ENCODE results near the gene KLHDC8B.

Gene KLHDC8B

GRCh38 chr3:49157289-49157688 is 14.1 kb upstream of the KLHDC8B start:
- TF ChIP-seq CTCF (conservative IDR thresholded peaks at IDR 0.05; ENCODE audit: control insufficient read depth, insufficient read depth, low read depth, low read length) = no peak
- DNase-seq (ENCODE audit: low read depth) = no peak
- H3K4me3 ChIP-seq (ENCODE audit: control insufficient read depth, low read depth, low read length) = no peak overlapping the region

- peak; percentile 32 for TF ChIP-seq CTCF (conservative IDR thresholded peaks at IDR 0.05; ENCODE audit: control insufficient read depth, insufficient read depth, low read depth, low read length)
- no peak overlapping the region for H3K4me3 ChIP-seq (ENCODE audit: control insufficient read depth, low read depth, low read length)
- DNase-seq (ENCODE audit: low read depth) = peak; percentile 23
Observed at GRCh38 chr3:49158103-49158709, 13.2 kb upstream of the KLHDC8B start.

GRCh38 chr3:49158792-49159191 is 12.6 kb upstream of the KLHDC8B start:
- TF ChIP-seq CTCF (conservative IDR thresholded peaks at IDR 0.05; ENCODE audit: control insufficient read depth, insufficient read depth, low read depth, low read length) = no peak

GRCh38 chr3:49161197-49161596 is 10.2 kb upstream of the KLHDC8B start:
- H3K4me3 ChIP-seq (ENCODE audit: control insufficient read depth, low read depth, low read length) = no peak overlapping the region
- no peak for DNase-seq (ENCODE audit: low read depth)
- no peak for TF ChIP-seq CTCF (conservative IDR thresholded peaks at IDR 0.05; ENCODE audit: control insufficient read depth, insufficient read depth, low read depth, low read length)

More at GRCh38 chr3:49158792-49159191, 12.6 kb upstream of the KLHDC8B start:
- no peak for DNase-seq (ENCODE audit: low read depth)
- H3K4me3 ChIP-seq (ENCODE audit: control insufficient read depth, low read depth, low read length) = no peak overlapping the region

- no peak for TF ChIP-seq CTCF (conservative IDR thresholded peaks at IDR 0.05; ENCODE audit: control insufficient read depth, insufficient read depth, low read depth, low read length)
- DNase-seq (ENCODE audit: low read depth) = no peak
- H3K4me3 ChIP-seq (ENCODE audit: control insufficient read depth, low read depth, low read length) = no peak overlapping the region
Observed at GRCh38 chr3:49161808-49162530, 9.4 kb upstream of the KLHDC8B start.

- no peak for TF ChIP-seq CTCF (conservative IDR thresholded peaks at IDR 0.05; ENCODE audit: control insufficient read depth, insufficient read depth, low read depth, low read length)
- DNase-seq (ENCODE audit: low read depth) = no peak
- no peak overlapping the region for H3K4me3 ChIP-seq (ENCODE audit: control insufficient read depth, low read depth, low read length)
Observed at GRCh38 chr3:49162751-49163419, 8.5 kb upstream of the KLHDC8B start.
